Brain microvascular endothelial cell (primary cell): ENCODE measurements around the gene PAX7.
"Not testable (repeated sequence)": the region's sequence is repeated elsewhere in the genome, so short reads cannot be mapped to it uniquely, and the experiment has no call there.

Experiments used
- DNase-seq: peaks from one replicate; pipeline ENCODE4 v3.0.0-alpha.2; 2020
- H3K27ac ChIP-seq: fragments of 250-450 bp; sonication (Bioruptor Pico); 2 replicates; pipeline ENCODE4 v1.5.1; 2020; ENCODE audit warnings: mild to moderate bottlenecking, moderate library complexity
- H3K27me3 ChIP-seq: fragments of 250-450 bp; sonication (Bioruptor Pico); replicated peaks from 2 replicates; pipeline ENCODE4 v1.5.1; 2020; ENCODE audit warnings: mild to moderate bottlenecking
- H3K36me3 ChIP-seq: fragments of 250-450 bp; sonication (Bioruptor Pico); replicated peaks from 2 replicates; pipeline ENCODE4 v1.5.1; 2020; ENCODE audit warnings: mild to moderate bottlenecking
- H3K4me3 ChIP-seq: 2 replicates; pipeline ENCODE4 v1.5.1; 2011; ENCODE audit warnings: low read depth, mild to moderate bottlenecking, control low read depth, low read length, moderate library complexity
- CTCF ChIP-seq: IDR thresholded peaks from 2 replicates; pipeline ENCODE4 v1.5.1; 2011; ENCODE audit warnings: low read depth, mild to moderate bottlenecking, moderate library complexity, low read length, control low read depth, inconsistent platforms; ENCODE audit errors: missing control alignments
- in situ Hi-C: cut with HindIII; loops from 2 replicates; pipeline ENCODE4 v1.10.0; 2017; ENCODE audit warnings: low sequenced_read_pairs, low pct_ligation_motif_present

PAX7 gene

GRCh38 chr1:18691648-18692047 is 61.0 kb downstream of the PAX7 start:
- Histone ChIP-seq H3K27me3 (no peaks in the 10 kb centered on the region), H3K4me3 (no peak overlapping the region), H3K36me3 (no peaks in the 10 kb centered on the region), H3K27ac (no peak overlapping the region)
- no peak for DNase-seq
- in situ Hi-C loops = no loop called here
- no peak for TF ChIP-seq CTCF

- H3K36me3 ChIP-seq = no peaks in the 10 kb centered on the region
- in situ Hi-C loops = no loop called here
- no peaks in the 10 kb centered on the region for H3K27me3 ChIP-seq
- no peak overlapping the region for H3K27ac ChIP-seq
- H3K4me3 ChIP-seq = no peak overlapping the region
- DNase-seq = no peak
- no peak for TF ChIP-seq CTCF
These were observed 62.8 kb downstream of the PAX7 start for GRCh38 chr1:18693256-18694098.

- H3K36me3 ChIP-seq, H3K27me3 ChIP-seq, DNase-seq, H3K27ac ChIP-seq, H3K4me3 ChIP-seq, in situ Hi-C loops: not testable (repeated sequence)
These were observed 63.6 kb downstream of the PAX7 start for GRCh38 chr1:18694289-18694688.

GRCh38 chr1:18697541-18697940 is 66.9 kb downstream of the PAX7 start:
- Histone ChIP-seq H3K36me3 (no peaks in the 10 kb centered on the region), H3K27me3 (no peaks in the 10 kb centered on the region), H3K4me3 (no peak overlapping the region), H3K27ac (no peak overlapping the region)
- no peak for DNase-seq
- no peak for TF ChIP-seq CTCF
- in situ Hi-C loops = no loop called here

- in situ Hi-C loops = no loop called here
- DNase-seq = no peak
- Histone ChIP-seq H3K27me3 (no peaks in the 10 kb centered on the region), H3K36me3 (no peaks in the 10 kb centered on the region), H3K4me3 (no peak overlapping the region), H3K27ac (no peak overlapping the region)
- TF ChIP-seq CTCF = no peak
These were observed 69.9 kb downstream of the PAX7 start for GRCh38 chr1:18700530-18700929.

- no peaks in the 10 kb centered on the region for H3K27me3 ChIP-seq
- H3K36me3 ChIP-seq = no peaks in the 10 kb centered on the region
- H3K27ac ChIP-seq = no peak overlapping the region
- no peak for DNase-seq
- H3K4me3 ChIP-seq = no peak overlapping the region
- TF ChIP-seq CTCF = no peak
- in situ Hi-C loops = no loop called here
These were observed 70.5 kb downstream of the PAX7 start for GRCh38 chr1:18701183-18701582.
